Measurements from ENCODE around the gene PLXNB2. TPM values are rescaled to one million over a fixed set of nuclear protein-coding genes. Genes with fewer than 3 reads are reported as not detected.

Gene PLXNB2
- total and polyA plus RNA-seq, 3 donors from 2014 or later = 98.0 to 243 (median 219) TPM

DNA sequence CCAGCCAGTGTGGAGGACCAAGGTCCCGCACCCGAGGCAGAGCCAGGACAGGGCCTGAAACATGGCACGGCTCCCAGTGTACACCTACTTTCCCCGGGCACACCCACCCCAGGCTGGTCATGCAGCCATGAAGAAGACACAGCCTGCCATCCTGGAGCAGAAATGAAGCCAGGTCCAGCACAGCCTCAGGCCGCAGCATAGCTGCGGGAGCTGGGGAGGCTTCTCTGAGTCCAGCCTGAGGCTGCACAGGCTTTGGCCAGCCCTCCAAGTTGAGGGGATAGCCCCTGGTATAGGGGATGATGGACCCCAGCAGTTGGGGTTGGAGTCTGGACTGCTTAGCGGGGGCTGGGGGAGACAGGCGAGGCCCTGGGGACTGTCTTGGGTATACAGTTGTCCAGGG is 53.5 kb downstream of the PLXNB2 start:
- Histone ChIP-seq H3K27me3 (no peaks in the 10 kb centered on the region), H3K9me3 (no peaks in the 10 kb centered on the region), H3K4me3 (no peak overlapping the region), H3K36me3 (ENCODE audit: low read depth, missing control alignments) (no peaks in the 10 kb centered on the region), H3K4me1 (peaks cover 11% of the 10 kb centered on the region), H3K27ac (no peak overlapping the region)
- 80 to 89% methylated on average over 4 to 8 of the region's 8 CpGs for WGBS, 2 donors
- intact Hi-C loops (cut with DNase I; ENCODE audit: low total_unique reads) = no loop called here
- no peak for TF ChIP-seq POLR2A (IDR thresholded peaks at IDR 0.05)
- TF ChIP-seq, protein P1, sequence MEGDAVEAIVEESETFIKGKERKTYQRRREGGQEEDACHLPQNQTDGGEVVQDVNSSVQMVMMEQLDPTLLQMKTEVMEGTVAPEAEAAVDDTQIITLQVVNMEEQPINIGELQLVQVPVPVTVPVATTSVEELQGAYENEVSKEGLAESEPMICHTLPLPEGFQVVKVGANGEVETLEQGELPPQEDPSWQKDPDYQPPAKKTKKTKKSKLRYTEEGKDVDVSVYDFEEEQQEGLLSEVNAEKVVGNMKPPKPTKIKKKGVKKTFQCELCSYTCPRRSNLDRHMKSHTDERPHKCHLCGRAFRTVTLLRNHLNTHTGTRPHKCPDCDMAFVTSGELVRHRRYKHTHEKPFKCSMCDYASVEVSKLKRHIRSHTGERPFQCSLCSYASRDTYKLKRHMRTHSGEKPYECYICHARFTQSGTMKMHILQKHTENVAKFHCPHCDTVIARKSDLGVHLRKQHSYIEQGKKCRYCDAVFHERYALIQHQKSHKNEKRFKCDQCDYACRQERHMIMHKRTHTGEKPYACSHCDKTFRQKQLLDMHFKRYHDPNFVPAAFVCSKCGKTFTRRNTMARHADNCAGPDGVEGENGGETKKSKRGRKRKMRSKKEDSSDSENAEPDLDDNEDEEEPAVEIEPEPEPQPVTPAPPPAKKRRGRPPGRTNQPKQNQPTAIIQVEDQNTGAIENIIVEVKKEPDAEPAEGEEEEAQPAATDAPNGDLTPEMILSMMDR (IDR thresholded peaks at IDR 0.05) = no peak
- no peak for DNase-seq

DNA sequence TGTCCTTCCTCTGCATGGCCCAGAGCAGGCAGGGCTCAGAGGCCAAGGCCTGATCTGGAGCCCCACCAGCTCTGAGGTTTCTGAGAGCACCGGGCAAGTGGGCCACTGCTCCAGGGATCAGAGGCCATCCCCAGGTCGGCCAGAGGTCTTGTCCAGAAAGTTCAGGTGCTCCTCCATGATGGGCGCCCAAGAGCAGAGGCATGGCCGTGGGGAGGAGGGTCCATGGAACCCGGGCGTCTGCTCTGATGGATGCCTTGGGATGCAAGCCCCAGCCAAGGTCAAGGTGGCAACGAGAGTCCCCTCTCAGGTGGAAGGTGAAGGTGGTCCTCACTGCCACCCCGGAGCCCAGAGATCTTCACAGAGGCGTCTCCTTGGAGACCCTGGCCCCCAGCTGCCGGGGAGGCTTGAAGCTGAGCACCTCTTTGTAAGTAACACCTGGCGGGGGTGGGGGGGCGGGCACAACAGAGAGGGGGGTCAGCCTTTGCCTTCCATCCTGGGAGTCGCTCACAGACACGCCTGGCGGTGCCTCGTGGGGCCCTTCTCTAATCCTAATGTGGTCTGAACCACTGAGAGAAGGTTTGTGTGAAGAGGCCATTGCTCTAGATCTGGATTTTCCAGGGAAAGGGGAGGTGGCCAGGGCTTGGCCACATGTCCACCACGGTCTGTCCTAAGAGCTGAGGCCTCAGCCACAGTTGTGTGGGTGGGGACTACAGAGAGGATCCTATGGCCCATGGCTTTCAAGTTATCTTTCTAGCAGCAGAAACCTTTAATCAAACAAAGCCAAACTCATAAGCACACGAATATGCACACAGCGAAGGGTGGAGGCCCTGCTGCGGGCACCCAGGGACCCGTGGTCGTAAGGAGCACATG is 54.2 kb downstream of the PLXNB2 start:
- H3K4me3 ChIP-seq = no peak overlapping the region
- intact Hi-C loops (cut with DNase I; ENCODE audit: low total_unique reads) = no loop called here
- 67 to 85% methylated on average over 6 to 19 of the region's 22 CpGs for WGBS, 2 donors

DNA sequence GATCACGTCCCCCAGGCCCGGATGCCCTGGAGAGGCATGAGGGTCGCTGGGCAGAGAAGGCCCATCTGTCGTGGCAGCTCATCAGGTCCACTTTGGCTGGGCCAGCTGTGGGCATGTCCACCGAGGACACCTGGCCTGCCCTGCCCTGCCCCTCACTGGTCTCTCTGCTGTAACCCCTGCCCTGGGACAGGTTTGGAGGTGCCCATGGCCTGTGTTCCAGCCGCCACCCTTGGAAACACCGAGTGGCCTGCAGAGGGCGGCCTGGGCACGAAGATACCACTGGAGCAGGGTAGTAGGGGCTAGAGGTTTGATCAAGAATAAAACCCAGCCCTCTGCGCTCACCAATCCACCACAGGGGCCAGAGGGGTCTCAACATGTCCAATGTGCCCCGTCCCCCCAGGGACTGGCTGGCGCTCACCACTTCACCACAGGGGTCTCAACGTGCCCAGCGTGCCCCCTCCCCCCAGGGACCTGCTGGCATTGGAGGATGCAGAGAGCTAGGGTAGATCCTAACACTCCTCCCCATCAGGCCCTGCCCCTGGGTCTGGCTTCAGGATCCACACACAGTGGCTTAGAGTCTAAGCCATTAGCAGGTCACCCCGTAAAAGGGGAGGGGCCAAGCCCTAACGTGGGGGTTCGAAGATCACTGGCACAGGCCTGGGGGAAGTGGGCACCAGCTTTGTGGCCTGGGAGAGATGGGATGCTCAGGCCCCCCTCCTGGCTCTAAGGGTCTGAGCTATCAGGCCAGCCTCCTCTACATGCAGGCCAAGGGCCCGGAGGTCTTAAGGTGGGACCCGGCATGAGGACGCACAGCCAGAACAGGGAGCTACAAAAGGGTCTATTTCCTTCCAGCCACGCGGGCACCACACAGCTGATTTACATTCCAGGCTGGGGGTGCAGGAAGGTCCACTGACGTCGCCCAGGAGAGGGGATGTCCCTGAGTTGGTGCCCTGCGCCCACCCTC is 55.1 kb downstream of the PLXNB2 start:
- 63 to 73% methylated on average over 13 to 25 of the region's 25 CpGs for WGBS, 2 donors
- Histone ChIP-seq H3K4me3 (no peak overlapping the region), H3K4me1 (peaks cover 11% of the 10 kb centered on the region), H3K27me3 (no peaks in the 10 kb centered on the region), H3K36me3 (ENCODE audit: low read depth, missing control alignments) (no peaks in the 10 kb centered on the region), H3K27ac (no peak overlapping the region), H3K9me3 (no peaks in the 10 kb centered on the region)
- peak; percentile 80 for DNase-seq
- intact Hi-C loops (cut with DNase I; ENCODE audit: low total_unique reads) = no loop called here
- TF ChIP-seq POLR2A (IDR thresholded peaks at IDR 0.05) = no peak
- TF ChIP-seq, protein P1 (IDR thresholded peaks at IDR 0.05) = peak in 2 of 3 experiments; percentile 37 to 59

More for the DNA sequence above, 54.2 kb downstream of the PLXNB2 start:
- H3K36me3 ChIP-seq (ENCODE audit: low read depth, missing control alignments) = no peaks in the 10 kb centered on the region
- H3K4me1 ChIP-seq = peaks cover 11% of the 10 kb centered on the region
- TF ChIP-seq POLR2A (IDR thresholded peaks at IDR 0.05) = no peak
- TF ChIP-seq, protein P1 (IDR thresholded peaks at IDR 0.05) = no peak
- H3K27me3 ChIP-seq = no peaks in the 10 kb centered on the region
- no peaks in the 10 kb centered on the region for H3K9me3 ChIP-seq
- no peak for DNase-seq
- no peak overlapping the region for H3K27ac ChIP-seq

DNA sequence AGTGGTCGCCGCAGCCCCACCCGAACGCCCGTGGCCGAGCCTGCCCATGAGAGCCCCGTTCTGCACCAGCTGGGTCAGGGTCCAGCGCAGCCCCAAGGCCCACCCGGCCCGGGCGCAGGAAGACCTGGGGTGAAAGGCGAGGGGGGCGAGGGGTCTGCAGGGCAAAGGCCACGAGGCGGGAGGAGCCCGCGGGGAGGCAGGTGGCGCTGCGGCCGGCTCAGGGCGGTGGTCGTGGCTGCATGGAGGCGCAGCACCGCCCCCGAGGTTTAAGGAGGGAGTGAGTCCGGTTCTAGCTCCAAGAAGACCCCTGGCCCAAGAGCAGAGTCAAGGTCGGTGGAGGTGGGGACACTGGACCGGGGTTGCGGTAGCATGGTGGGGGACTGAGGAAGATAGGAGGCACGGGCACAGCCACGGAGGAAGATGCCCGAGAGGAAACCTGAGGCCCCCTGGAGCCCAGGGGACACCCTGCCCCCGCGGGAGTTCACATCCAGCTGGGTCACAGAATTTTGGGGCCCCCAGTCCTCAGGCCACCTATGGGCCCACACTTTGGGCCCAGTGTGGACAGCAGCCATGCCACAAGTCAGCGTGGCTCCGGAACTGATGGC is 55.9 kb downstream of the PLXNB2 start:
- DNase-seq = no peak
- Histone ChIP-seq H3K27me3 (no peaks in the 10 kb centered on the region), H3K36me3 (ENCODE audit: low read depth, missing control alignments) (no peaks in the 10 kb centered on the region), H3K27ac (peak overlapping the region; percentile 37 to 71), H3K4me1 (peaks cover 11% of the 10 kb centered on the region), H3K4me3 (peak overlapping the region; percentile 62 to 69), H3K9me3 (no peaks in the 10 kb centered on the region)
- WGBS, 2 donors = 8 to 26% methylated on average over 10 to 36 of the region's 36 CpGs
- intact Hi-C loops (cut with DNase I; ENCODE audit: low total_unique reads) = no loop called here
- no peak for TF ChIP-seq POLR2A (IDR thresholded peaks at IDR 0.05)
- TF ChIP-seq, protein P1 (IDR thresholded peaks at IDR 0.05) = no peak
